Neural cell (in vitro differentiated cells): ENCODE results near the gene GTSE1. TPM values are rescaled to one million over a fixed set of nuclear protein-coding genes. Genes with fewer than 3 reads are reported as not detected.

Experiments
- H2AFZ ChIP-seq: fragments of 200-600, 300-800 bp; sonication (generic), shearing (Covaris generic); 2 replicates; pipeline ENCODE4 v1.6.0; 2014; ENCODE audit warnings: low read depth, mild to moderate bottlenecking, antibody characterized with exemption, low read length, moderate library complexity
- H3F3A ChIP-seq: fragments of 200-600 bp; shearing (Covaris generic); 2 replicates; pipeline ENCODE4 v1.6.1; 2016; ENCODE audit warnings: mild to moderate bottlenecking, moderate library complexity, mixed read lengths, antibody characterized with exemption, low read length; ENCODE audit not compliant: insufficient read depth, poor library complexity, severe bottlenecking
- H3K27ac ChIP-seq: fragments of 200-600, 300-800 bp; sonication (generic), shearing (Covaris generic); 2 replicates; pipeline ENCODE4 v1.5.1; 2014; ENCODE audit warnings: mild to moderate bottlenecking, low read length, moderate library complexity
- H3K27me3 ChIP-seq: fragments of 300-800, 200-600 bp; sonication (generic), shearing (Covaris generic); 2 replicates; pipeline ENCODE4 v1.6.0; 2014; ENCODE audit warnings: mild to moderate bottlenecking, low read depth, low read length, moderate library complexity; ENCODE audit not compliant: insufficient read depth
- H3K36me3 ChIP-seq: fragments of 300-800, 200-600 bp; sonication (generic), shearing (Covaris generic); 2 replicates; pipeline ENCODE4 v1.5.1; 2014; ENCODE audit warnings: mild to moderate bottlenecking, antibody characterized with exemption, low read length, moderate library complexity; ENCODE audit not compliant: insufficient read depth
- H3K4me2 ChIP-seq: fragments of 300-800, 200-600 bp; sonication (generic), shearing (Covaris generic); 2 replicates; pipeline ENCODE4 v1.6.0; 2014; ENCODE audit warnings: mild to moderate bottlenecking, low read length
- H3K4me3 ChIP-seq: fragments of 300-800, 200-600 bp; sonication (generic), shearing (Covaris generic); 2 replicates; pipeline ENCODE4 v1.5.1; 2014; ENCODE audit warnings: mild to moderate bottlenecking, low read length, moderate library complexity
- H3K79me2 ChIP-seq: fragments of 200-600 bp; shearing (Covaris generic); replicated peaks from 2 replicates; pipeline ENCODE4 v1.6.0; 2014; ENCODE audit warnings: mild to moderate bottlenecking, low read length, moderate library complexity; ENCODE audit not compliant: insufficient read depth
- H3K9ac ChIP-seq: fragments of 300-800, 200-600 bp; sonication (generic), shearing (Covaris generic); 2 replicates; pipeline ENCODE4 v1.6.1; 2016; ENCODE audit warnings: mild to moderate bottlenecking, low read length, mixed read lengths
- H3K9me2 ChIP-seq: fragments of 200-600 bp; shearing (Covaris generic); 2 replicates; pipeline ENCODE4 v1.6.1; 2016; ENCODE audit warnings: mild to moderate bottlenecking, low read length, mixed read lengths; ENCODE audit not compliant: insufficient read depth
- H3K9me3 ChIP-seq: fragments of 200-600, 300-800 bp; sonication (generic), shearing (Covaris generic); 2 replicates; pipeline ENCODE4 v1.6.1; 2016; ENCODE audit warnings: mild to moderate bottlenecking, mixed run types, low read length, moderate library complexity, mixed read lengths
- H4K20me1 ChIP-seq: fragments of 200-600 bp; shearing (Covaris generic); 2 replicates; pipeline ENCODE4 v1.6.1; 2016; ENCODE audit warnings: mild to moderate bottlenecking, mixed run types; ENCODE audit not compliant: insufficient read depth
- CTCF ChIP-seq: fragments of 450-650 bp; IDR thresholded peaks from 2 replicates; pipeline ENCODE4 v1.5.1; 2014; ENCODE audit warnings: antibody characterized with exemption, mild to moderate bottlenecking, moderate library complexity; ENCODE audit not compliant: poor library complexity, severe bottlenecking
- EP300 ChIP-seq: fragments of 450-650 bp; conservative IDR thresholded peaks from 2 replicates; pipeline ENCODE4 v1.6.1; 2014; ENCODE audit warnings: antibody characterized with exemption, mild to moderate bottlenecking, moderate library complexity; ENCODE audit not compliant: poor library complexity, severe bottlenecking
- EZH2 ChIP-seq: fragments of 200-600, 300-800 bp; shearing (Covaris generic), sonication (generic); IDR thresholded peaks from 2 replicates; pipeline ENCODE4 v1.6.1; 2014; ENCODE audit warnings: antibody characterized with exemption, low read length, borderline replicate concordance, mild to moderate bottlenecking; ENCODE audit not compliant: insufficient read depth, poor library complexity, severe bottlenecking
- MXI1 ChIP-seq: fragments of 450-650 bp; conservative IDR thresholded peaks from 2 replicates; pipeline ENCODE4 v1.6.1; 2014; ENCODE audit warnings: antibody characterized with exemption, mild to moderate bottlenecking; ENCODE audit not compliant: poor library complexity, severe bottlenecking
- POLR2AphosphoS5 ChIP-seq: IDR thresholded peaks from 2 replicates; pipeline ENCODE4 v1.6.1; 2012
- RAD21 ChIP-seq: fragments of 450-650 bp; conservative IDR thresholded peaks from 2 replicates; pipeline ENCODE4 v1.6.1; 2014; ENCODE audit warnings: antibody characterized with exemption, mild to moderate bottlenecking, moderate library complexity
- REST ChIP-seq: IDR thresholded peaks from 2 replicates; pipeline ENCODE4 v1.6.1; 2012; ENCODE audit warnings: borderline replicate concordance
- SMC3 ChIP-seq: fragments of 450-650 bp; conservative IDR thresholded peaks from 2 replicates; pipeline ENCODE4 v1.6.1; 2014; ENCODE audit warnings: antibody characterized with exemption, mild to moderate bottlenecking, moderate library complexity; ENCODE audit not compliant: poor library complexity
- TAF1 ChIP-seq: IDR thresholded peaks from 2 replicates; pipeline ENCODE4 v1.6.1; 2012; ENCODE audit warnings: low read depth
- polyA plus RNA-seq: library from polyadenylated mRNA; depleted of rRNA; stranded (reverse); fragments of >200 nt; gene quantifications from 2 replicates; pipeline ENCODE4 v1.2.3, GENCODE V29; 2014

Gene GTSE1
- polyA plus RNA-seq, 1 donor from 2014 or later = 0.28 TPM

- Histone ChIP-seq H4K20me1 (no peaks in the 10 kb centered on the region), H3K4me2 (no peak overlapping the region), H3F3A (no peaks in the 10 kb centered on the region), H3K4me3 (no peak overlapping the region), H3K9me3 (no peaks in the 10 kb centered on the region), H3K27me3 (no peaks in the 10 kb centered on the region), H3K36me3 (no peaks in the 10 kb centered on the region), H3K27ac (no peak overlapping the region), H3K9ac (no peak overlapping the region), H3K79me2 (no peaks in the 10 kb centered on the region), H2AFZ (no peak overlapping the region), H3K9me2 (no peaks in the 10 kb centered on the region)
- TF ChIP-seq EP300 (no peak), MXI1 (no peak), POLR2AphosphoS5 (no peak), TAF1 (no peak), RAD21 (no peak), REST (no peak), EZH2 (no peak), CTCF (no peak), SMC3 (no peak)
Observed at GRCh38 chr22:46247443-46247975, 49.2 kb upstream of the GTSE1 start.

GRCh38 chr22:46250035-46250782 lies 46.5 kb upstream of the GTSE1 start, which contains the start of gene CDPF1:
Gene CDPF1, minus strand, starts transcription at chr22:46250293. Its CDS starts 2,009 bp downstream, at chr22:46248284.
- no peaks in the 10 kb centered on the region for H4K20me1 ChIP-seq
- H3K9me3 ChIP-seq = no peaks in the 10 kb centered on the region
- H3K4me2 ChIP-seq = peak within 1 kb of the TSS; percentile 76
- H2AFZ ChIP-seq = peak within 1 kb of the TSS; percentile 93
- peak within 1 kb of the TSS; percentile 75 for H3K9ac ChIP-seq
- TF ChIP-seq EZH2 = no peak
- TF ChIP-seq POLR2AphosphoS5 = peak; percentile 79
- TF ChIP-seq REST = no peak
- TF ChIP-seq CTCF = peak; percentile 38
- TF ChIP-seq SMC3 = peak; percentile 30
- TF ChIP-seq RAD21 = no peak
- TF ChIP-seq TAF1 = peak; percentile 68
- TF ChIP-seq MXI1 = peak; percentile 67
- no peak for TF ChIP-seq EP300
- no peaks in the 10 kb centered on the region for H3K79me2 ChIP-seq
- no peaks in the 10 kb centered on the region for H3K27me3 ChIP-seq
- peak within 1 kb of the TSS; percentile 93 for H3K4me3 ChIP-seq
- no peaks in the 10 kb centered on the region for H3F3A ChIP-seq
- no peaks in the 10 kb centered on the region for H3K9me2 ChIP-seq
- peak within 1 kb of the TSS; percentile 39 for H3K27ac ChIP-seq
- H3K36me3 ChIP-seq = no peaks in the 10 kb centered on the region
